GM12878 (cell line): ENCODE data around the gene PPAT. TPM values are rescaled to one million over a fixed set of nuclear protein-coding genes. Genes with fewer than 3 reads are reported as not detected.
A peak's percentile ranks its signal among the peaks of the same experiment; 100 is the strongest.

Experiments used
- ATAC-seq: fragments of 200-7000 bp; cut with Tn5 transposase; 3 replicates; pipeline ENCODE4 v1.9.1; 2020; ENCODE audit warnings: mild to moderate bottlenecking, moderate library complexity
- BruUV-seq: library from RNA; stranded (reverse); fragments of 400-500 nt; replicated peaks from 2 replicates; lab custom pipeline; 2021; lab: Mats Ljungman, UMichigan
- CTCF ChIA-PET: fragments of 300-600 bp; sonication (Branson Sonifier 250); formaldehyde crosslinking; extraction: SDS; loops from one replicate; lab custom pipeline; 2021; ENCODE audit warnings: inconsistent platforms; lab: Yijun Ruan, JAX
- POLR2A ChIA-PET: fragments of 350-600 bp; formaldehyde crosslinking; extraction: SDS; loops from one replicate; lab custom pipeline; 2021; ENCODE audit warnings: inconsistent platforms; lab: Charles Lee
- RAD21 ChIA-PET: fragments of 300-600 bp; sonication (Branson Sonifier 250); formaldehyde crosslinking; loops from one replicate; lab custom pipeline; 2023; ENCODE audit warnings: antibody characterized with exemption; ENCODE audit not compliant: unreplicated experiment; lab: Charles Lee
- SMC1A ChIA-PET: fragments of 300-600 bp; sonication (Branson Sonifier 250); formaldehyde crosslinking; loops from one replicate; lab custom pipeline; 2023; ENCODE audit not compliant: unreplicated experiment, uncharacterized antibody; lab: Charles Lee
- DNase-seq: peaks from one replicate; pipeline ENCODE4 v3.0.0-alpha.2; 2011; ENCODE audit warnings: low read depth, low spot score
- FAIRE-seq: peaks from 3 replicates; lab custom pipeline; 2011; peaks lifted over from hg19 to GRCh38; lab: Jason Lieb, UNC
- H2AFZ ChIP-seq: 2 replicates; pipeline ENCODE4 v1.6.0; 2011; ENCODE audit warnings: low read depth, low read length, control low read depth; ENCODE audit not compliant: control insufficient read depth
- H3K27ac ChIP-seq: 2 replicates; pipeline ENCODE4 v1.5.1; 2011; ENCODE audit warnings: control low read depth; ENCODE audit not compliant: control insufficient read depth, insufficient read depth
- H3K27me3 ChIP-seq, 2 experiments: replicated peaks in 1 of 2; 2 replicates each; pipeline versions ENCODE4 v1.6.0 to v1.6.1; 2011; ENCODE audit warnings: low read length in 1 of 2; ENCODE audit not compliant: control insufficient read depth in 2 of 2, insufficient read depth in 2 of 2
- H3K36me3 ChIP-seq, 2 experiments: 2 replicates each; pipeline ENCODE4 v1.5.1; 2011; ENCODE audit warnings: low read length in 1 of 2; ENCODE audit not compliant: control insufficient read depth in 2 of 2, insufficient read depth in 2 of 2
- H3K4me1 ChIP-seq: 2 replicates; pipeline ENCODE4 v1.6.1; 2011; ENCODE audit warnings: mild to moderate bottlenecking, low read length, moderate library complexity, mixed read lengths; ENCODE audit not compliant: control insufficient read depth, insufficient read depth
- H3K4me2 ChIP-seq: 2 replicates; pipeline ENCODE4 v1.6.0; 2011; ENCODE audit warnings: control low read depth; ENCODE audit not compliant: control insufficient read depth, insufficient read depth
- H3K4me3 ChIP-seq: fragments of 200-600 bp; sonication (generic); 2 replicates; pipeline ENCODE4 v1.5.1; 2016
- H3K79me2 ChIP-seq: 2 replicates; pipeline ENCODE4 v1.6.0; 2011; ENCODE audit warnings: low read length; ENCODE audit not compliant: control insufficient read depth, insufficient read depth
- H3K9ac ChIP-seq: 2 replicates; pipeline ENCODE4 v1.8.0; 2011; ENCODE audit warnings: low read length, control low read depth, mixed read lengths; ENCODE audit not compliant: control insufficient read depth, insufficient read depth
- H3K9me3 ChIP-seq: replicated peaks from 3 replicates; pipeline ENCODE4 v1.5.1; 2011; ENCODE audit warnings: mild to moderate bottlenecking, low read length; ENCODE audit not compliant: control insufficient read depth, insufficient read depth
- H4K20me1 ChIP-seq: 2 replicates; pipeline ENCODE4 v1.6.0; 2011; ENCODE audit not compliant: control insufficient read depth, insufficient read depth
- BHLHE40 ChIP-seq, 2 experiments: fragments of 450-650 bp in 1 of 2; IDR thresholded peaks; 2 replicates each; pipeline ENCODE4 v1.6.1; 2011 to 2017; ENCODE audit warnings: low read depth in 2 of 2, borderline replicate concordance in 1 of 2, improper control_type of control experiment in 1 of 2, low read length in 1 of 2, mild to moderate bottlenecking in 1 of 2
- CEBPZ ChIP-seq: fragments of 150-350 bp; IDR thresholded peaks from 2 replicates; pipeline ENCODE4 v1.6.1; 2016; ENCODE audit warnings: low read depth, low read length
- CREM ChIP-seq: IDR thresholded peaks from 2 replicates; pipeline ENCODE4 v1.6.1; 2014; ENCODE audit warnings: antibody characterized with exemption, low read depth
- POLR2AphosphoS5 ChIP-seq: IDR thresholded peaks from 2 replicates; pipeline ENCODE4 v1.6.1; 2011; ENCODE audit warnings: mild to moderate bottlenecking, low read length, inconsistent platforms
- RBBP5 ChIP-seq: fragments of 200-600 bp; sonication (generic); conservative IDR thresholded peaks from 2 replicates; pipeline ENCODE4 v1.6.1; 2016
- SRF ChIP-seq, 2 experiments: IDR thresholded peaks; 2 replicates each; pipeline ENCODE4 v1.6.1; 2011; ENCODE audit warnings: low read depth in 2 of 2, low read length in 2 of 2, mild to moderate bottlenecking in 1 of 2, moderate library complexity in 1 of 2
- ZBED1 ChIP-seq: IDR thresholded peaks from 2 replicates; pipeline ENCODE4 v1.6.1; 2016; ENCODE audit warnings: borderline replicate concordance
- ZBTB40 ChIP-seq: fragments of 450-650 bp; IDR thresholded peaks from 2 replicates; pipeline ENCODE4 v1.6.1; 2016; ENCODE audit warnings: mild to moderate bottlenecking, moderate library complexity, borderline replicate concordance
- WGBS: methylation state at CpG from one replicate; pipeline ENCODE4 v1.1.6; 2016; ENCODE audit warnings: low lambda C conversion rate; ENCODE audit not compliant: insufficient replicate concordance, insufficient coverage; ENCODE audit errors: missing lambda C conversion rate; 5-methylcytosine and 5-hydroxymethylcytosine counted together
- in situ Hi-C: fragments of 300-500 bp; cut with MboI; formaldehyde crosslinking; loops from 9 replicates; pipeline ENCODE4 v1.14.3; 2018; ENCODE audit warnings: mixed read lengths
- intact Hi-C: fragments of 100-400 bp; cut with micrococcal nuclease; formaldehyde crosslinking; loops from one replicate; pipeline ENCODE4 v1.14.2; 2022; ENCODE audit not compliant: unreplicated experiment
- polyA plus RNA-seq, 11 experiments: library from polyadenylated mRNA; depleted of rRNA in 4 of 11; unstranded in 6 of 11; stranded (reverse) in 5 of 11; fragments of >200 nt; fragmentation: Nextera tagmentation in 4 of 11; fragmentation: Illumina TruSeq in 1 of 11; extraction: Ambion mirVana in 4 of 11; extraction: Trizol in 1 of 11; gene quantifications; 1 replicate in 1 of 11; 2 replicates in 10 of 11; pipeline versions ENCODE4 v1.2.1 to v1.2.3, GENCODE V29; 2011 to 2016; ENCODE audit warnings: inconsistent platforms in 2 of 11, missing spikeins in 2 of 11, low read depth in 1 of 11
- total RNA-seq, 4 experiments: library from RNA; depleted of rRNA in 3 of 4; stranded (reverse); fragments of >200 nt in 3 of 4; fragmentation: Illumina TruSeq in 1 of 4; extraction: Trizol in 1 of 4; gene quantifications; 2 replicates each; pipeline versions ENCODE4 v1.2.1 to v1.2.3, GENCODE V29; 2013 to 2021

The PPAT gene
- total and polyA plus RNA-seq, 10 of the 15 experiments (the other 5 are each of a cell fraction or from before 2014, with no cell fraction given) = 24.9 to 50.7 (median 38.0) TPM

DNA sequence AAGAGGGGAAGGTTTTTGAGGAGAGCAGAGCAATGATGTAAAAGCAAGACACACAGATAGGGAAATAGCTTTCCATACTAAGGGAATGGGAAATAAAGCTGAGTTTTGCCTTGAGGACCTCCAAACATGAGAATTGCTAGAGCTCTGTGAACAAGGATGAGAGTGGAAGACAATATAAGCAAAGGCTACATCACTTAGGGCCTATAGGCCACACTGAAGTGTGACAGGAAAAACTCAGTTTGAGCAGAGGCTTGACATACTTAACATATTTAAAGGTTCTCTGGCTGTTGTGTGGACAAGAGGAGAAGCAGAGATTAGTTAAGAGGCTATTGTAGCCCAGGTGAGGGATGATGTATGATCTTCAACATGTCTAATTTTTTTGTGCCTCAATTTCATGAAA is 26.7 kb upstream of the PPAT start:
- no peaks in the 10 kb centered on the region for H4K20me1 ChIP-seq
- SMC1A ChIA-PET = interaction anchor here (0.9 to 5.3 kb wide), 2 partner anchors 9 to 19 kb away, joined by 3 to 29 read pairs; no protein-coding TSS in a partner anchor
- intact Hi-C loops (no loop called here), in situ Hi-C loops (no loop called here)
- no peak overlapping the region for H3K4me2 ChIP-seq
- TF ChIP-seq RBBP5 (no peak), ZBED1 (no peak), POLR2AphosphoS5 (peak; percentile 48)
- ATAC-seq (no peak), DNase-seq (no peak), FAIRE-seq (no peak)
- peaks cover 3 to 32% of the 10 kb centered on the region in 2 experiments for H3K36me3 ChIP-seq
- H3K79me2 ChIP-seq = peaks cover 28% of the 10 kb centered on the region
- H3K9me3 ChIP-seq = no peaks in the 10 kb centered on the region
- RAD21 ChIA-PET = no interaction called here
- no peak overlapping the region for H2AFZ ChIP-seq
- H3K4me1 ChIP-seq = peaks cover 7% of the 10 kb centered on the region; the same call in 1 of the 2 replicates
- POLR2A ChIA-PET = no interaction called here
- H3K27ac ChIP-seq = no peak overlapping the region
- CTCF ChIA-PET = interaction anchor here (0.7 kb wide), 1 partner anchor 39 kb away, joined by 3 read pairs; no protein-coding TSS in a partner anchor
- no peak overlapping the region for H3K9ac ChIP-seq
- BruUV-seq = no TSS peak
- no peaks in the 10 kb centered on the region for H3K27me3 ChIP-seq
- H3K4me3 ChIP-seq = no peak overlapping the region

- Histone ChIP-seq H3K4me1 (no peaks in the 10 kb centered on the region), H3K79me2 (peaks cover 8% of the 10 kb centered on the region), H3K4me2 (no peak overlapping the region), H3K27me3 (no peaks in the 10 kb centered on the region), H2AFZ (no peak overlapping the region), H3K27ac (no peak overlapping the region), H3K9ac (no peak overlapping the region), H4K20me1 (no peaks in the 10 kb centered on the region), H3K9me3 (no peaks in the 10 kb centered on the region), H3K4me3 (no peak overlapping the region), H3K36me3 (peaks cover 6 to 36% of the 10 kb centered on the region in 2 experiments)
- POLR2A ChIA-PET = interaction anchor here (0.8 to 1.6 kb wide), 2 partner anchors 9 to 18 kb away, joined by 3 read pairs; no protein-coding TSS in a partner anchor
- CTCF ChIA-PET = interaction anchor here (1.4 to 1.9 kb wide), 2 partner anchors 12 to 20 kb away, joined by 3 to 7 read pairs; no protein-coding TSS in a partner anchor
- in situ Hi-C loops (no loop called here), intact Hi-C loops (no loop called here)
- no TSS peak for BruUV-seq
- DNase-seq (no peak), FAIRE-seq (no peak), ATAC-seq (no peak)
- SMC1A ChIA-PET = interaction anchor here (5.3 kb wide), 1 partner anchor 16 kb away, joined by 29 read pairs; no protein-coding TSS in a partner anchor
- WGBS = 89% methylated on average over 3 of the region's 3 CpGs
- RAD21 ChIA-PET = no interaction called here
- TF ChIP-seq ZBTB40 = no peak
- TF ChIP-seq BHLHE40 (IDR thresholded peaks at IDR 0.05; ENCODE audit: borderline replicate concordance in 1 of 2, low read depth in 2 of 2, low read length in 1 of 2) = no peak
- no peak for TF ChIP-seq SRF (IDR thresholded peaks at IDR 0.05; ENCODE audit: low read depth in 2 of 2, low read length in 2 of 2)
- TF ChIP-seq CEBPZ = no peak
- no peak for TF ChIP-seq CREM
Observed at GRCh38 chr4:56460085-56460484, 24.7 kb upstream of the PPAT start.
